PFSK-1 (cell line): ENCODE data around the gene ID3.

Experiments used
- FOXP2 ChIP-seq: optimal IDR thresholded peaks from 2 replicates; pipeline ENCODE3; 2011; ENCODE audit warnings: borderline replicate concordance, control low read depth, inconsistent platforms; ENCODE audit not compliant: insufficient read depth; ENCODE audit errors: extremely low read length, extremely low read depth
- POLR2AphosphoS5 ChIP-seq: IDR thresholded peaks from 2 replicates; pipeline ENCODE4 v1.6.1; 2012; ENCODE audit warnings: low read depth, mild to moderate bottlenecking, control low read depth, low read length, moderate library complexity
- SIN3A ChIP-seq: IDR thresholded peaks from 2 replicates; pipeline ENCODE4 v1.6.1; 2012; ENCODE audit warnings: mild to moderate bottlenecking, low read length, moderate library complexity, borderline replicate concordance; ENCODE audit not compliant: insufficient read depth
- TAF1 ChIP-seq: IDR thresholded peaks from 2 replicates; pipeline ENCODE4 v1.6.1; 2012; ENCODE audit warnings: low read length, control low read depth, borderline replicate concordance; ENCODE audit not compliant: insufficient read depth
- TF ChIP-seq, protein P1 (sequence below), 2 experiments: IDR thresholded peaks; 2 replicates each; pipeline versions ENCODE4 v1.6.1 to v1.8.0; 2011 to 2012; ENCODE audit warnings: low read depth in 2 of 2, low read length in 2 of 2, control low read depth in 1 of 2, inconsistent platforms in 1 of 2, mild to moderate bottlenecking in 1 of 2, moderate library complexity in 1 of 2; ENCODE audit not compliant: insufficient read depth in 1 of 2

ID3 gene

DNA sequence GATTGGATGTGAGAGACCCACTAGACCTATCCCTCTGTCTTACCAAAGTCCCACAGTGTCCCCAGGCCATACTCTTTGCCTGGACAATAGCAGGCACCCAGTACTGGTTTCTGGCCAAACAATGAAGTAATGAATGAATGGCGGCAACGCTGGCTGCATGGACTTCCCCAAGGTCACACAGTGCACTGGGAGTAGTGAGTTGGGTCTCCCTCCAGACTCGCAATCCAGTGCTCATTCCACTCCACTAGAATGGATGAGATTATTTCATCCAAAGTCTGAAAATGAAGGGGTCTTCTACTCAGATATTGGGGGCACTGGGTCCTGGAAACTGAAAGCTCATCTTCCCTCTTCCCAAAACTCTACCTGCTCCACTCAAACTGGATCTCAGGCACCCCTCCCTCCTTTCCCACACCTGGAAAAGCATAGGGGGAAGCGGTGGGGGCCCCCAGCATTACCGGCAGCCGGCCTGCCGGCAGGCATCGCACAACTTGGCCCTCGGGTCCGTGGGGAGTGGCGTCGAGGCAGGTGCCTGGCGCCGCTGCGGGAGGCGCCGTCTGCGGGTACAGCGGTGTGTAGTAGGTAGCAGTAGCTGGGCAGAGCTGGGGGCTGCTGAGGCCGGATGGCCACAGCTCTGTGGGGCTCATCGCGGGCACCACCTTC, 29.1 kb downstream of the ID3 start:
- TF ChIP-seq SIN3A: no peak; the same call in 1 of the 2 replicates
- TF ChIP-seq FOXP2: no peak
- no peak for TF ChIP-seq POLR2AphosphoS5
- TF ChIP-seq, protein P1, sequence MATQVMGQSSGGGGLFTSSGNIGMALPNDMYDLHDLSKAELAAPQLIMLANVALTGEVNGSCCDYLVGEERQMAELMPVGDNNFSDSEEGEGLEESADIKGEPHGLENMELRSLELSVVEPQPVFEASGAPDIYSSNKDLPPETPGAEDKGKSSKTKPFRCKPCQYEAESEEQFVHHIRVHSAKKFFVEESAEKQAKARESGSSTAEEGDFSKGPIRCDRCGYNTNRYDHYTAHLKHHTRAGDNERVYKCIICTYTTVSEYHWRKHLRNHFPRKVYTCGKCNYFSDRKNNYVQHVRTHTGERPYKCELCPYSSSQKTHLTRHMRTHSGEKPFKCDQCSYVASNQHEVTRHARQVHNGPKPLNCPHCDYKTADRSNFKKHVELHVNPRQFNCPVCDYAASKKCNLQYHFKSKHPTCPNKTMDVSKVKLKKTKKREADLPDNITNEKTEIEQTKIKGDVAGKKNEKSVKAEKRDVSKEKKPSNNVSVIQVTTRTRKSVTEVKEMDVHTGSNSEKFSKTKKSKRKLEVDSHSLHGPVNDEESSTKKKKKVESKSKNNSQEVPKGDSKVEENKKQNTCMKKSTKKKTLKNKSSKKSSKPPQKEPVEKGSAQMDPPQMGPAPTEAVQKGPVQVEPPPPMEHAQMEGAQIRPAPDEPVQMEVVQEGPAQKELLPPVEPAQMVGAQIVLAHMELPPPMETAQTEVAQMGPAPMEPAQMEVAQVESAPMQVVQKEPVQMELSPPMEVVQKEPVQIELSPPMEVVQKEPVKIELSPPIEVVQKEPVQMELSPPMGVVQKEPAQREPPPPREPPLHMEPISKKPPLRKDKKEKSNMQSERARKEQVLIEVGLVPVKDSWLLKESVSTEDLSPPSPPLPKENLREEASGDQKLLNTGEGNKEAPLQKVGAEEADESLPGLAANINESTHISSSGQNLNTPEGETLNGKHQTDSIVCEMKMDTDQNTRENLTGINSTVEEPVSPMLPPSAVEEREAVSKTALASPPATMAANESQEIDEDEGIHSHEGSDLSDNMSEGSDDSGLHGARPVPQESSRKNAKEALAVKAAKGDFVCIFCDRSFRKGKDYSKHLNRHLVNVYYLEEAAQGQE (IDR thresholded peaks at IDR 0.05; ENCODE audit: insufficient read depth in 1 of 2, low read depth in 2 of 2, low read length in 2 of 2): no peak

DNA sequence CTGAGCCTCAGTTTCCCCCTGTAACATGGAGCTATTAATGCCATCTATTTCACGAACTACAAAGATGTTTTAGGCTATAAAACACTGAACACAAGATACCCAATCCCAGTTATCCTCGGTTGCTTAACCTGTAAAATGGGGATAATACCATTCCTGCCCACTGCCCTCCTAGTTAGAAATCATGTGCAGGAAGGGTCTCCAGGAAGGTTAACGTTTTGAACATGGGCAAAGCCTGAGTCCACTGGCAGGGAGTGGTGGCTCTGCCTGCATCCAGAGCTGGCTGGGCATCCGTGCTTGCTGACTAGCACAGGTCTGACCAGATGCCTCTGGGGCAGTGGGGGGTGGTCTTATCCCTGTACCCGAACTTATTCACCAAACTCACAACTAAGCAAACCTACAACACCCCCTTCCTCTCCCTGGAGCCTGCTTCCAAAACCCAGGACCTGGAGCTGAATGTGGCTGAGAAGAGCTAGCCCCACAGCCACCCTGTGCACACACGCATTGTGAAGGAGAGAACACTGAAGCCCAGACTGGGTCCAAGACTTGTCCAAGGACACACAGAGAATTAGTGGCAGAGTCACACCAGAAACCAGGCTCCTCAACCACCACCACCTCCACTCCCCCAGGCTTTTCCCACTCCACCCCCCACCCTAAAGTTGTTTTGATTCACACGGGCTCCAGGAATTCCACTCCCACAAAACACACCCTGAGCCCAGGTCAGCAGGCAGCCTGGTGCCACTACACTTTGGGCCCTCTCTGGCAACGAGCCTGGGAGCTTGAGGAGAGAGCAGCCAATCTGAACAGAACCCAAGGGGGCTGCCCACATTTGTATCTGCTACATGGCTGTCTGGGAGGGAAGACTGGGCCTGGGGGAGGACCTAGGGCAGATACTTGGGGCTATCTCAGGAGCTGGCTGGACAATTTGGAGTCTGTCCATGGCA, 29.9 kb downstream of the ID3 start:
- TF ChIP-seq, protein P1 (IDR thresholded peaks at IDR 0.05; ENCODE audit: insufficient read depth in 1 of 2, low read depth in 2 of 2, low read length in 2 of 2): no peak
- TF ChIP-seq TAF1 (no peak), FOXP2 (no peak), POLR2AphosphoS5 (no peak)

DNA sequence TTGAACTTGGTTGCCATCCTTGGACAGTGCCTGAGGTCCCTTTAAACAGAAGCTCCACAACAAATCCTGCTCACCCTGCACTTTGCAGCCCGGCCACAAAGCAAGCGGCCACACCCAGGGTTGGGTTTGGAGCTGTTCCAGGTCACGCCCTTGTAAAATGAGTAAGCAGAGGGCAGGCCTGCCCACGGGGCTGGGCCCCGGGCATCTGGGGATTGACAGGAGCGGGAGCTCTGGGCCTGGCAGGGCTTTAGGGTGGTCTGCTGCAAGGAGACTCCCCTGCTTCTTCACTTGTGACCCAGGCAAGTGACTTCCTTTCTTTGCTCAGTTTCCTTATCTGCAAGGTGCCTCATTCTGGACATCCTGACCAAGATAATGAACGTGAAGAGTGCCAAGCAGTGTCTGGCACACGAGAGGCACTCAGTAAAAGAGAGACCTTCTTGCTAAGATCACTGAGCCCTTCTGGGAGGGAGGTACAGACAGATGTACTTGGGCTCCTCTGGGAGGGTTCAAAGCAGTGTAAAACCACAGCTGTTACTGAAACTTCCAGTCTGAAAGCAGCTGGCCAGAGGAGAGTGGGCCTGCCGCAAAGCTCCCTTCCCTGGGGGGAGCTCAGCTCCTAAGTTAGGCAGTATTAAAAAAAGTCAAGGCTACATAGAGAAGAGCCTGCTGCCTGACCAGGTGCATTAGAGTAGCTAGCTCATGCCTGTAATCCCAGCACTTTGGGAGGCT, 30.9 kb downstream of the ID3 start:
- TF ChIP-seq TAF1: no peak
- TF ChIP-seq POLR2AphosphoS5: peak; percentile 48; the same call in 1 of the 2 replicates

DNA sequence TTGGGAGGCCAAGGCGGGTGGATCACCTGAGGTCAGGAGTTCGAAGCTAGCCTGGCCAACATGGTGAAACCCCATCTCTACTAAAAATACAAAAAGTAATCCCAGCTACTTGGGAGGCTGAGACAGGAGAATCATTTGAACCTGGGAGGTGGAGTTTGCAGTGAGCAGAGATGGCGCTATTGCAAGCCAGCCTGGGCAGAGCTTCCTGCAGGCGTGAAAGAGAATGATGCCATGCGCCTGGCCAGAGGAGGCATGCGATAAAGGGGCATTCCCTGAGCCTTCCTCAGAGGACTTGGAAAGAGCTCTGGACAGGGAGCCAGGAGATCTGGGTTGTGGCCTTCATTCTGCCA, 31.4 kb downstream of the ID3 start:
- TF ChIP-seq POLR2AphosphoS5: no peak
- no peak for TF ChIP-seq TAF1
- no peak for TF ChIP-seq FOXP2
- no peak for TF ChIP-seq SIN3A
- TF ChIP-seq, protein P1 (IDR thresholded peaks at IDR 0.05; ENCODE audit: insufficient read depth in 1 of 2, low read depth in 2 of 2, low read length in 2 of 2): no peak

DNA sequence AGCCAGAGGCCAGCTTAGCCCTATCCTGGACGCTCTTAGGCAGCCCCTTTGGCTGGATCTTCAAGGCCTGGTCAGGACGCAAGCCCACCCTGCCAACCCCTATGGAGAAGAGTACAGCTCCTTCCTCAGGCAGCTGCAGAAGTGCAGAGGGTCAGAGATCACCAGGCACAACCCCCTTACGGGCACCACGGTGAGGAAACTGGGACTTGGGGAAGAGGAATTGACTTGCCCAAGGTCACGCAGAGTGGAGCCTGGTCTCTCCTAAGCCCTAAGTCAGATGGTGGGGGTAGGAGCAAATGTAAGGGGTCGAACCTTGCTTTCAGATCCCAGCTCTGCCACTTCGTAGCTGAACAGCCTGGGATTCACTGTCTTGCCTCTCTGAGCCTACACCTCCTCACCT, 31.9 kb downstream of the ID3 start:
- TF ChIP-seq TAF1 (no peak), FOXP2 (no peak), POLR2AphosphoS5 (no peak), SIN3A (no peak)
- TF ChIP-seq, protein P1 (IDR thresholded peaks at IDR 0.05; ENCODE audit: insufficient read depth in 1 of 2, low read depth in 2 of 2, low read length in 2 of 2): no peak
